Stimulated activated naive CD8-positive, alpha-beta T cell treated with anti-CD3 and anti-CD28 coated beads, Interleukin-15, Interleukin-2, amounts not matched to agents 100 ng/mL and 50 ng/mL, for 24 hours (primary cell): ENCODE measurements around the gene ZBTB7A.

ENCODE experiments used
- H3K27ac Mint-ChIP-seq: one replicate; pipeline ENCODE4 v1.8.0; 2021; ENCODE audit warnings: mild to moderate bottlenecking, mixed read lengths
- H3K27me3 Mint-ChIP-seq: one replicate; pipeline ENCODE4 v1.8.0; 2021; ENCODE audit warnings: mixed read lengths
- H3K36me3 Mint-ChIP-seq: one replicate; pipeline ENCODE4 v1.8.0; 2021; ENCODE audit warnings: low read depth, mixed read lengths
- H3K4me1 Mint-ChIP-seq: one replicate; pipeline ENCODE4 v1.8.0; 2021; ENCODE audit warnings: low read depth, mixed read lengths
- H3K4me3 Mint-ChIP-seq: one replicate; pipeline ENCODE4 v1.8.0; 2021; ENCODE audit warnings: mild to moderate bottlenecking, mixed read lengths
- H3K9me3 Mint-ChIP-seq: one replicate; pipeline ENCODE4 v1.8.0; 2021; ENCODE audit warnings: mixed read lengths

The ZBTB7A gene

DNA sequence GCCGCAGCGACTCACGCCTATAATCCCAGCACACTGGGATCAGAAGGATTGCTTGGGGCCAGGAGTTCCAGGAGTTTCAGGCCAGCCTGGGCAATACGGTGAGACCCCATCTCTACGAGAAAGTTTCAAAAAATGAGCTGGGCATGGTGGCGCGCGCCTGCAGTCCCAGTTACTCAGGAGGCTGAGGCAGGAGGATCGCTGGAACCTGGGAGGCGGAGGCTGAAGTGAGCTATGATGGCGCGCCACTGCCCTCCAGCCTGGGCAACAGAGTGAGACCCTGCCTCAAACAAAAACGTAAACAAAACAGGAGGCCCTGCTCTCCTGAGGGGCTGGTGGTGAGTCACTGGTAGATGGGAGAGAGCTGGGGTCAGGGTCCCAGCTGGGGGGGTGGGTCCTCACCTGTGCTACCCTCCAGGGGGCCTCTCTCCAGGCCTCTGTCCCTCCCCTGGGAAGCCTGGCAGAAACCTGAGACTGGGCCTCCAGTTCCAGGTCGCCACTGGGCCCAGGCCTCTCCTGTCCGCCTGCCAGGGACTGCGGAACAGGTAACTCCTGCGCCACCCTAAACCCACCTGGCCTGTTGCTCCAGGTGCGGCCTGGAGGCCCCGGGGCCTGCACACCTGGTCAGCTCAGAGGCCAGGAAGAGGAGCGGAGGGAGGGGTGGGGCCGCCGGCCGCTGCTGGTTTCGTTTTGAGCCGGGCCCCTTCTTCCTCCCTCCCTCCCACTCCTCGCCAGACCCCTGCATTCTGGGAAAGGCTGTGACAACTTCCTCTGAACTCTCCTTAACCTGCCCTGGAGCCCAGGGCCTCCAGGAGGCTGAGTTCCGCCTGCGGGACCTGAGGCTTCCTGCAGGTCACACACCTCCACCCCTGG lies 17.2 kb upstream of the ZBTB7A start:
- H3K9me3 Mint-ChIP-seq: no peaks in the 10 kb centered on the region
- H3K27ac Mint-ChIP-seq: no peak overlapping the region
- H3K4me3 Mint-ChIP-seq: peak overlapping the region; percentile 37
- peaks cover 55% of the 10 kb centered on the region for H3K4me1 Mint-ChIP-seq
- H3K27me3 Mint-ChIP-seq: no peaks in the 10 kb centered on the region
- no peaks in the 10 kb centered on the region for H3K36me3 Mint-ChIP-seq

DNA sequence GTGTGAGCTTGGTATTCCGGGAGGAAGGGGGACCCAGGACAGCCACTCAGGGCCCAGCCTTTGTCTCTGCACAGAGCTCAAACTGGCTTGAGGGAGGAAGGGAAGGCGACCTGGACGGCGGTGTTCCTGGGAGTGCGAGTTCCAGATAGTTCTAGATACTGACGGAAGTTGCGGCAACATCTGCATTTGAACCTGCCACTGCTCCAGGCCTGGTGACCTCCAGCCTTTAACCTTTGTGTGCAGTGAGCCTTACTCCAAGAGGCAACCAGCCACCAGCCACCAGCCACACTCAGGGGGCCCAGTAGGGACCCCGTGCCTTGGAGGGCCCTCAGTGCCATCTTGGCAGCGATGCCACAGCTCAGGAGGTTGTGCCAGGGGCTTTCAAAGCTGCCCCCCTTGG lies 15.5 kb upstream of the ZBTB7A start:
- no peak overlapping the region for H3K27ac Mint-ChIP-seq
- no peaks in the 10 kb centered on the region for H3K9me3 Mint-ChIP-seq
- H3K4me3 Mint-ChIP-seq: no peak overlapping the region
- H3K36me3 Mint-ChIP-seq: no peaks in the 10 kb centered on the region
- H3K27me3 Mint-ChIP-seq: no peaks in the 10 kb centered on the region
- peaks cover 55% of the 10 kb centered on the region for H3K4me1 Mint-ChIP-seq

DNA sequence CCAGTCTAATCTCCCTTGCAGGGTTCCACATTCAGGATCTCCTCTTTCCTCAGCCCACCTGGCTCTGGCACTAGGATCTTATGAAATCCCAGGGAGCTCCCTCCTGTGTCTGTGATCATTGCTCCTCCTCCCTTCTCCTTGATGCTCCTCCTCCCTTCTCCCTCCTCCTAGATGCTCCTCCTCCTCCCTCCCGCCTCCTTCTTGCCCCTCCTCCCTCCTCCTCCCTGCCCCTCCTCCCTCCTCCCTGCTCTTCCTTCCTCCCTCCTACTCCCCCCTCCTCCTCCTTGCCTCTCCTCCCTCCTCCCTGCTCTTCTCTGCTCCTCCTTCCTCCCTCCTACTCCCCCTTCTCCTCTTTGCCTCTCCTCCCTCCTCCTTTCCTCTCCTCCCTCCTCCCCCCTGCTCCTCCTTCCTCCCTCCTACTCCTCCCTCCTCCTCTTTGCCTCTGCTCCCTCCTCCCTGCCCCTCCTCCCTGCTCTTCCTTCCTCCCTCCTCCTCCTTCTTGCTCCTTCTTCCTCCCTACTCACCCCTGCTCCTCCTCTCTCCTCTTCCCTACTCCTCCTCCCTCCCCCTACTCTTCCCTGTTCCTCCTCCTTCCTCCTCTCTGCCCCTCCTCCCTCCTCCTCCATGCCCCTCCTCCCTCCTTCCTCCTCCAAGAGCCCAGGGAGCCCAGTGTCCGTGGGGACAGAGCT lies 14.9 kb upstream of the ZBTB7A start:
- H3K27me3 Mint-ChIP-seq: no peaks in the 10 kb centered on the region
- no peak overlapping the region for H3K27ac Mint-ChIP-seq
- peaks cover 55% of the 10 kb centered on the region for H3K4me1 Mint-ChIP-seq
- no peaks in the 10 kb centered on the region for H3K9me3 Mint-ChIP-seq
- no peak overlapping the region for H3K4me3 Mint-ChIP-seq
- H3K36me3 Mint-ChIP-seq: no peaks in the 10 kb centered on the region

DNA sequence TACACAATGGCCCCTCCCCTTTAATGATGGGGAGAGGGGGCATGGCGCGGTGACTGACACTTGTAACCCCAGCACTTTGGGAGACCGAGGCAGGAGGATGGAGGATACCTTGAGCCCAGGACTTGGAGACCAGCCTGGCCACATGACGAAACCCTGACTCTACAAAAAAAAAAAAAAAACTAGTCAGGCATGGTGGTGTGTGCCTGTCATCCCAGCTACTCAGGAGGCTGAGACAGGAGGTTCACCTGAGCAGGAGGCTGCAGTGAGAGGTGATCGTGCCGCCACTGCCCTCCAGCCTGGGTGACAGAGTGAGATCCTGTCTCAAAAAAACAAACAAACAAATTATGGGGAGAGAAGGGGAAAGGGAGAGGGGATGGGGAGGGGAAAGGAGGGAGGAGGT lies 13.8 kb upstream of the ZBTB7A start:
- H3K27ac Mint-ChIP-seq: no peak overlapping the region

DNA sequence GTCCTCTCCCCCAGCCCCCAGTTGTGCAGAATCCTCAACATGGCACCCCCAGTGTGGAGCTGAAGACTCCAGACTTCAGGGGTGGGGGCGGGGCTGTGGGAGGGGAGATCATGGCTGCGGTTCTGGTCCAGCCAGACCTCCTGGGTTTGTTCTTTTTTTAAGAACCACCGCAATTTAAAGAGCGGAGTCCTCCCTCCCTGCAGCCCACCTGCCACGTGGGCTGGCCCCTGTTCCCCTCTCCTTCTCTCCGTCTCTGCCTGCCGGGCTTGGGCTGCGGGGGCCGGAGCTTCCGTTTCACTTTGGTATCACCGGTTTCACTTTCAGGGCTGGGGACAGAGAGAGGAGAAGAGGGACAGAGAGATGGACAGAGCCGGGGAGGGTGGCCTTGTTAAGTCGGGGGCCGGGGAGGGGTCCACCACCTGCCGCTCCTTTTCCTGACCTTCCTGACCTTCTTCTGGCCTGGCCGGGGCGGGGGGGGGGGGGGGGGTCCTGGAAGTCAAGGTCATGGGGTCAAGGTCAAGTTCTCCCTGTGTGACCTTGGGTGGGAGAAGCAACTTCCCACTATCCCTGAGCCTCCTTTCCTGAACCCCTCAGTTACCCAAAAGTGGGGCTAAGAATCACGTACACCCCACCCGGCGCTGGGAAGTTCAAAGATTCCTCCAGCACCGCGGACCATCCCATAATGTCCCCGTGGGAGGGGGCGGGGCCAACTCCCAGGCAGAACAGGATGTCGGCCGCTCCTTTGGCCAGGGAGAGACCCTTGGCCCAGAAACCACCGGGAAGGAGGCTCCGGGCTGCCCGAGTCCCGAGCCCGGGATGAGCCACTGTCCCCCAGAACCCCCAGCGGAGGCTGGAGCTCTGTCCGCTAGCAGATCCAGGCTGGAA lies 11.3 kb upstream of the ZBTB7A start:
- Mint-ChIP-seq H3K4me1 (peaks cover 42% of the 10 kb centered on the region), H3K9me3 (no peaks in the 10 kb centered on the region), H3K4me3 (peak overlapping the region; percentile 66), H3K27ac (peak overlapping the region; percentile 86), H3K36me3 (no peaks in the 10 kb centered on the region), H3K27me3 (no peaks in the 10 kb centered on the region)

More for the DNA sequence above, 13.8 kb upstream of the ZBTB7A start:
- Mint-ChIP-seq H3K27me3 (no peaks in the 10 kb centered on the region), H3K36me3 (no peaks in the 10 kb centered on the region), H3K4me3 (no peak overlapping the region), H3K9me3 (no peaks in the 10 kb centered on the region), H3K4me1 (peaks cover 50% of the 10 kb centered on the region)

DNA sequence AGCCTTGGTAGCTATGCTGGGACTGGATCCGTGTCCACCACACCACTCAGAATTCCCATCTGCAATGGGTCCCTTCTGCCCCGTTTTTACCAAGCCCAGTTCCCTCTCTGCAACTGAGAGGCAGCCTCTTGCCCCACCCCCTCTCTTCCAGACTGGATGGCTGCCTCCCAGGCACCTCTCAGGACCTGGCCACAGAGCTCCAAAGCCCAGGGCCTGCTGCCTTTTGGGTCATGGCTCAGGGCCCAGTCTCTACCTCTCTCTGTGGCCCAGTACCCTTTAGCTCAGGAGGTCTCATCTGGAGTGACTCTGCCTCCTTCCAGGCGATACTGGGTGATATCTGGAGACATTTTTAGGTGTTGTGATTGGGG lies 10.3 kb upstream of the ZBTB7A start:
- Mint-ChIP-seq H3K4me1 (peaks cover 40% of the 10 kb centered on the region), H3K4me3 (peak overlapping the region; percentile 66), H3K36me3 (no peaks in the 10 kb centered on the region), H3K9me3 (no peaks in the 10 kb centered on the region), H3K27ac (peak overlapping the region; percentile 86), H3K27me3 (no peaks in the 10 kb centered on the region)

DNA sequence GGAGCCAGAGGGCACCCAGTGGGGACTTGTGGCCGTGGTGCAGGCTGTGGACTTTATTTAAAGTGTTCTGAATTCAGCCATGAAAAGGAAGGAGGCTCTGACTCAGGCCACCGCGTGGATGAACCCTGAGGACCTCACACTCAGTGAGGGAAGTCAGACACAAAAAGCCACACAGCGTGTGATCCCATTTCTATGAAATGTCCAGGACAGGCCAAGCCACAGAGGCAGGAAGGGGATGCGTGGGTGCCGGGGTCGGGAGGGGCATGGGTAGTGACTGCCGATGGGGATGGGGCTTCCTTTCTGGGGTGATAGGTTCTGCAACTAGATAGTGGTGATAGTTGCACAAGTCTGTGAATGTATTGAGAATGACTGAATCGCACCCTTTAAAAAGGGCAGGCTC lies 8.7 kb upstream of the ZBTB7A start:
- Mint-ChIP-seq H3K36me3 (no peaks in the 10 kb centered on the region), H3K4me3 (no peak overlapping the region), H3K4me1 (peaks cover 40% of the 10 kb centered on the region), H3K27ac (peak overlapping the region; percentile 86), H3K9me3 (no peaks in the 10 kb centered on the region), H3K27me3 (no peaks in the 10 kb centered on the region)

DNA sequence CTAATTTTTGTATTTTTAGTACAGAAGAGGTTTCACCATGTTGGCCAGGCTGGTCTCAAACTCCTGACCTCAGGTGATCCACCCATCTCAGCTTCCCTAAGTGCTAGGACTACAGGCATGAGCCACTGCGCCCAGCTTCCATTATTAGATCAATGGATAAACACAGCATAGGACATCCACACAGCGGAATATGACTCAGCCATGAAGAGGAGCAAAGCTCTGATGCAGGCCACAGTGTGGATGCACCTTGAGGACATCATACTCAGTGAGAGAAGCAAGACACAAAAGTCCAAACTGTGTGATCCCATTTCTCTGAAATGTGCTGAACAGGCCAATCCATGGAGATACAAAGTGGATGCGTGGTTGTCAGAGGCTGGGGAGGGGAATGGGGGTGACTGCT lies 4.9 kb upstream of the ZBTB7A start:
- Mint-ChIP-seq H3K36me3 (no peaks in the 10 kb centered on the region), H3K27me3 (no peaks in the 10 kb centered on the region), H3K27ac (no peak overlapping the region), H3K9me3 (no peaks in the 10 kb centered on the region), H3K4me1 (peaks cover 34% of the 10 kb centered on the region), H3K4me3 (no peak overlapping the region)

DNA sequence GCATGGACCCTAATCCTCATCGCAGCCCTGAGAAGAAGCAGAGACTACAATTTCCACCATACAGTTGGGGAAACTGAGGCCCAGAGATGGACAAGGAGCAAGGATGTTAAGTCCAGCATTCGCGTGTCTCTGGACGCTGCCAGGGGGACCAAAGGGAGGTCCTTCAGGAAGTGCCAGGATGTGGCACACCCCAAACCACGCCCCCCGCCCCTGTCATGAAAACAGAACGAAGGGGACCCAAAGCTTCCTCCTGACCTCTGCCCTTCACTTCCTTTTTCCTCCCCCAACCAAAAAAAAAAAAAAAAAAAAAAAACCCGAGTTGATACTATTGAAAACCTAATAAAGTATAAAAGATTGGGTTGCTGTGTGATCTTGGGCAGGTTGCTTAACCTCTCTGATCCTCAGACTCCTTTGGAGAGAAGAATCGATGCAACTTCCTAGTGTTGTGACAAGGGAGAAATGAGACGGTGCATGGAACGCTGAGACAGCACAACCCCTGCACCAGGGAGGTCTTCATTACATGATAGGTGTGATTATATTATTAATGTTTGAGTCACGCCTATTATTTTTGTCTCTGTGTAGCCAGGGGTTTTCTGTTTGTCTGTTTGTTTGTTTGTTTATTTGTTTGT lies 2.7 kb upstream of the ZBTB7A start:
- H3K27ac Mint-ChIP-seq: peak overlapping the region; percentile 40
- peaks cover 22% of the 10 kb centered on the region for H3K4me1 Mint-ChIP-seq
- H3K36me3 Mint-ChIP-seq: no peaks in the 10 kb centered on the region
- H3K9me3 Mint-ChIP-seq: no peaks in the 10 kb centered on the region
- H3K4me3 Mint-ChIP-seq: peak overlapping the region; percentile 40
- H3K27me3 Mint-ChIP-seq: no peaks in the 10 kb centered on the region

DNA sequence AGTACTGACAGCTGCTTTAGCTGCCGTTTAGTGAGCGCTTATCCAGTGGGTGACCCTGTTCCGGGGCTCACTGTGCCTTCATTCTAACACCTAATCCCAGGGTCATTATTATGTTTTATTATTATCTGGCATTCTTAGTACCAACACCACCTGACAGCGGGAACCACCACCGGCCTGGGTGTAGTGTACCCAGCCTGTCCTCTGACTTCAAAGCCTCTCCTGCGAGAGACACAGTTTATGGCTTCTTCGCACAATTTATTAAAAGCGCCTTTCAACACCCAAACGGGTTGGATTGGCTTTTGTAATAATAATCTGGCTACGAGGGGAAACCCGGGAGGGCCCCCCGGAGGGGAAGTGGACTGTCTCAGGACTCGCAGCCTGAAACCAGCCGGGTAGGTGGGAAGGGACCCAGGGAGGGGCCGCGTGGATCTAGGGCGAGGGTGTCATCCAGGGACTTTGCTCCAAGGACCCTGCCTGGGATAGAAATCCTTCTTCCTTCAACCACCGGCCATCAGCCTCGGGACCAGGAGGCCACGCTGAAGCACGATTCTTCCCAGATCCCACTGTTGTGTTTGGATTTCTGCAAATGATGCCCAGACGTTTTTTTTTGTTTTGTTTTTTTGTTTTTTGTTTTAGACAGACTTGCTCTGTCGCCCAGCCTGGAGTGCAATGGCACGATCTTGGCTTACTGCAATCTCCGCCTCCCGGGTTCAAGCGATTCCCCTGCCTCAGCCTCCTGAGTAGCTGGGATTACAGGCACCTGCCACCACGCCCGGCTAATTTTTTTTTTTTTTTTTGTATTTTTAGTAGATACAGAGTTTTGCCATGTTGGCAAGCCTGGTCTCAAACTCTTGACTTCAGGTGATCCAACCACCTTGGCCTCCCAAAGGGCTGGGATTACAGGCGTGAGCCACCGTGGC lies 1.6 kb upstream of the ZBTB7A start:
- peak overlapping the region; percentile 80 for H3K4me3 Mint-ChIP-seq
- no peaks in the 10 kb centered on the region for H3K27me3 Mint-ChIP-seq
- H3K36me3 Mint-ChIP-seq: peaks cover 5% of the 10 kb centered on the region
- no peaks in the 10 kb centered on the region for H3K9me3 Mint-ChIP-seq
- H3K4me1 Mint-ChIP-seq: peaks cover 26% of the 10 kb centered on the region
- H3K27ac Mint-ChIP-seq: peak overlapping the region; percentile 81

DNA sequence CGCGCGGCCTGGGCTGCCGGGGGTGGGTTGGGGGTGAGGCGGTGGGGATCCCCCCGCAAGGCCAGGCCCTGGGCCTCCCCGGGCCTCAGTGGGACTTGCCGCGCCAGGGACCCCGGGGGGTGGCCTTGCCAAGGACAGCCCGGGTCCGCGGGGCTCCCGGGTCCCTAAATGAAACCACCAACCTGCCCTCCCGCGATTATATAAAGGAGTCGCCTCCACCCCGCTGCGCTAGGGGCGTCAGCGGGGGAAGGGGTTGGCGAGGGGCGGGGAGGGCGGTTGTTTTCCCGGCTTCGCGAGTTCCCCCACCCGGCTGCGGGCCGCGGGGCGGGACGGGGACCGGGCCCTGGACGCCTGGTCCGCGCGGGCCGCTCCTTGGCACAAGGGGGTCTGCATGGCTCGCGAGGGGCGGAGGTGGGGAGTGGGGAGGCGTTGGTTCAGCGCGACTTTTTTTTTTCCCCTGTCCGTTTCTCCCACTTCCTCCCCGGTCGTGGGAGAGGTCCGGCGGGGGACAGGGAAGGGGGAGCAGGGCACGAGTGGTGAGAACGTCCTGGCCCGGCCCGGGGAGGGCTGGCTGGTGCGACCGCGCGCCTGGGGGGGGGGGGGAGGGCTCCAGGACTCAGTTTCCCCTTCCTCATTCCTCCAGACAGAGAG lies 822 bp upstream of the ZBTB7A start:
- no peaks in the 10 kb centered on the region for H3K9me3 Mint-ChIP-seq
- H3K4me3 Mint-ChIP-seq: peak overlapping the region; percentile 80
- peak overlapping the region; percentile 81 for H3K27ac Mint-ChIP-seq
- peaks cover 5% of the 10 kb centered on the region for H3K36me3 Mint-ChIP-seq
- H3K4me1 Mint-ChIP-seq: peaks cover 34% of the 10 kb centered on the region
- no peaks in the 10 kb centered on the region for H3K27me3 Mint-ChIP-seq

DNA sequence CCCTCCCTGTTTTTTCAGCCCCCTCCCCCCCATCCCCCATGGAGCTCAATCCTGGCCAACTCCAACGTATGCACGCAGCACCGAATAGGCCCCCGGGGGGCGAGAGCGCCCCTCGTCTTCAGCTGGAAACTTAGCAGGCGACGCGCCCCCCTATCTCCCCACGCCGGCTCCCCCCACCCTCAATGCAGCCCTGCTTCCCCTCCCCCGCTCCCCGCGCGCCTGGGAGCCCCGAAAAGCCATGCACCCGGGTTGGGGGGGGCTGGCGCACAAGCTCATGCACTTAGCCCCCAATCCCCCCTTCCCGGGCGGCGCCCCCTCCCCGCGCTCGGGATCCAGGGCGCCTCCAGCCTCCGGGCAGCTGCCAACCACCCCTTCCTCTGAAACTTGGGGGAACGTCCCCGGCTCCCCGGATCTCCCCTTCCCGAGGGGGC lies 508 bp downstream of the ZBTB7A start:
- no peaks in the 10 kb centered on the region for H3K27me3 Mint-ChIP-seq
- peaks cover 5% of the 10 kb centered on the region for H3K36me3 Mint-ChIP-seq
- peaks cover 44% of the 10 kb centered on the region for H3K4me1 Mint-ChIP-seq
- no peak overlapping the region for H3K27ac Mint-ChIP-seq
- H3K9me3 Mint-ChIP-seq: no peaks in the 10 kb centered on the region
- peak overlapping the region; percentile 23 for H3K4me3 Mint-ChIP-seq

DNA sequence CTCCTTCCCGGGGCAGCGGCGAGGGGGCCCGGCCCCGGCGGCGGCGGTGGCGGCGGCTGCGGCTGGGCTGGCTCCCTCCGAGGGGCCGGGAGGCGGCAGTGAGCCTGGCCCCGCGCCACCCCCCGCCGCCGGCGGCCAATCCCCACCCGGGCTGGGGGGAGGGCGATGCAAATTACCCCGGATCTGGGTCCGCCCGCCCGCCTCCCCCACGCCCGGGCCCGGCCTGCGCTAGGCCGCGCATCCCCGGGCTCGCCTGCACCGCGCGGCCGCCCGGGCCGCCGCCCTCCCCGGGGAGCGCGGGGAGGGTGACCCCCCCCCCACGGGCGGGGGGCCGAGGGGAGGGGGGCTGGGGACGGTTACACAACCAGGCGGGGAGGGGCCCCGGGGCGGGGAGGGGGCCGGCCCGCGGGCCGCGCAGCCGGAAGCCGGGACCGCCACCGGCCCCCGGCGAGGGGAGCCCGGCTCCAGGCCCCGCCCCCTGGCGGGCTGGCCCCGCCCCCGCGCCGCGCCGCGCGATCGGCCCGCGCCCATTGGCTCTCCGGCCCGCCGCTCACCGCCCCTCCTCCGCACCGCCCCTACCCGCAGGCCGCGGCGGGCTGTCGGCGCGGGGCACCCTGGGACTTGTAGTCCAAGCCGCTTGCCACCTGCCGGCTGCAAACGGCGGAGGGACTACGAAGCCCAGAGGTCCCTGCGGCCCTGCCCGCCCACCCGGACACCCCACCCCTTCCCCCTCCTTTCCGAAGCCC lies 1.1 kb downstream of the ZBTB7A start:
- H3K27me3 Mint-ChIP-seq: no peaks in the 10 kb centered on the region
- H3K4me3 Mint-ChIP-seq: peak overlapping the region; percentile 23
- no peak overlapping the region for H3K27ac Mint-ChIP-seq
- H3K4me1 Mint-ChIP-seq: peaks cover 48% of the 10 kb centered on the region
- H3K36me3 Mint-ChIP-seq: peaks cover 5% of the 10 kb centered on the region
- no peaks in the 10 kb centered on the region for H3K9me3 Mint-ChIP-seq
